NCI-H510A (cell line): ENCODE measurements around the gene SRXN1.

Experiments used
- DNase-seq: peaks from one replicate; lab custom pipeline; 2025; lab: John Stamatoyannopoulos, UW

SRXN1 gene

GRCh38 chr20:607476-607875, 45.5 kb downstream of the SRXN1 start:
- no peak for DNase-seq

GRCh38 chr20:605237-605636, 47.8 kb downstream of the SRXN1 start:
- no peak for DNase-seq

GRCh38 chr20:603116-603640, 49.8 kb downstream of the SRXN1 start:
- no peak for DNase-seq

GRCh38 chr20:602111-602970, 50.7 kb downstream of the SRXN1 start:
- DNase-seq: no peak

GRCh38 chr20:600736-601135, 52.3 kb downstream of the SRXN1 start:
- DNase-seq: no peak

- no peak for DNase-seq
Observed at GRCh38 chr20:600141-600540, 52.9 kb downstream of the SRXN1 start.

GRCh38 chr20:598133-598850, 54.7 kb downstream of the SRXN1 start:
- DNase-seq: no peak

GRCh38 chr20:597560-597959, 55.4 kb downstream of the SRXN1 start:
- DNase-seq: no peak
